CD4-positive, alpha-beta T cell treated with Interleukin-10 for 1 hour (primary cell): ENCODE results near the gene PDZD2.

Source experiments
- DNase-seq: peaks from one replicate; pipeline ENCODE4 v3.0.0-alpha.2; 2020

Gene PDZD2

DNA sequence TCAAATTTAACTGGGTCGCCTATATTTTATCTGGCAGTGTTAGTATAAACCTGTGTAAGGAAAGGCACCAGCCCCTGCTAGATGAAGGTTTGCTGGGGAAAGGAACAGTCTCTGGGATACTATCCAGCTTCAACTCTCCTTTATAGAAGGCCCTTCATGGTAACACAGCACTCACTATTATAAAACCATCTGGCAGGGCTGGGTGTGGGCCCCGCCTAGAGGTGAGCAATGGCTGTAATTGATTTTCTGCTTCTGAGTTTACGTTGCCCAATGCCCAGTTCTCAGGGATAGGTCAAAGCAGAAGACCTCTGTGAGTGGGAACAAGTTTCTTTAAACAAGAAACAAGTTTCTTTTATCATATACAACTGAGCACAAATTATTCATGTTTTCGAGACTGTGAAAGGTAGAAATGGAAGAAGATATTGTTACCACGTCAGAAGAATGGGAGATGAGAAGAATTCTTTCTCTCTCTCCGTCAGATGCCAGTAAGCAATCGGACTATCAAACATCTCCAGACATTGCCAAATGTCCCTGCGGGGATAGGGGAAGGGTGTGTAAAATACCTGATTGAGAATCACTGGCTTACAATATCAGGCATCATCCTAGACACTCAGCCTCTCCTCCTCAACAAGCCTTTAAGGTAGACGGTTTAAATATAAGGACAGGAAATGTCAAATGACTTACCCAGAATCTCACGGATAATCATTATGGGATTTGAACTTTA, 205.9 kb downstream of the PDZD2 start:
- no peak for DNase-seq

GRCh38 chr5:31845361-31845760, 206.4 kb downstream of the PDZD2 start:
- DNase-seq, result no peak

DNA sequence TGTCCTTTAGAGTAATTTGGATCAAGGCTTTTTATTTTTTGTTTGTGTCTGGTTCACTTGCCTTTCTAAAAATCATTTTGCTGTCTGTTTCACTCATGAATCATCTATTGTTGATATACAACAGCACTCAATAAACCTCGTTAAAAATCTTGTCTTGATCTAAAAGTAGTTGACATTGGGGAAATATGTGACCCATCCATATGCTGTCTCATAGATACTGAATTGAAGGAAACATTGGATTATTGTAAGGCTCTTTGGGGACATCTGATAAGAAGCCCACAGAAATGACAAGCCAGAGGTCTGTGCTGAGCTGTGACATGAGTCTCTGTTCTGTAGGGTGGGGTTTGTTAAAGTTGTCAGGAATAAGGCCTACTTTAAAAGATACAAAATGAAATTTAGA, 208.0 kb downstream of the PDZD2 start:
- no peak for DNase-seq

DNA sequence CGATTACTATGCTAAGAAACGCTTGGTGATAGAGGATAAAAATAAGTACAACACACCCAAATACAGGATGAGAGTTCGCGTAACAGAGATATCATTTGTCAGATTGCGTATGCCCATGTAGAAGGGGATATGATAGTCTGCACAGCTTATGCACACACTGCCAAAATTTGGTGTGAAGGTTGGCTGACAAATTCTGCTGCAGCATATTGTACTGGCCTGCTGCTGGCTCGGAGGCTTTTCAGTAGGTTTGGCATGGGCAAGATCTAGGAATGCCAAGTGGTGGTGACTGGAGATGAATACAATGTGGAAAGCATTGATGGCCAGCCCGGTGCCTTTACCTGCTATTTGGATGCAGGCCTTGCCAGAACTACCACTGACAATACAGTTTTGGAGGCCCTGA, 208.4 kb downstream of the PDZD2 start:
- DNase-seq, result no peak

DNA sequence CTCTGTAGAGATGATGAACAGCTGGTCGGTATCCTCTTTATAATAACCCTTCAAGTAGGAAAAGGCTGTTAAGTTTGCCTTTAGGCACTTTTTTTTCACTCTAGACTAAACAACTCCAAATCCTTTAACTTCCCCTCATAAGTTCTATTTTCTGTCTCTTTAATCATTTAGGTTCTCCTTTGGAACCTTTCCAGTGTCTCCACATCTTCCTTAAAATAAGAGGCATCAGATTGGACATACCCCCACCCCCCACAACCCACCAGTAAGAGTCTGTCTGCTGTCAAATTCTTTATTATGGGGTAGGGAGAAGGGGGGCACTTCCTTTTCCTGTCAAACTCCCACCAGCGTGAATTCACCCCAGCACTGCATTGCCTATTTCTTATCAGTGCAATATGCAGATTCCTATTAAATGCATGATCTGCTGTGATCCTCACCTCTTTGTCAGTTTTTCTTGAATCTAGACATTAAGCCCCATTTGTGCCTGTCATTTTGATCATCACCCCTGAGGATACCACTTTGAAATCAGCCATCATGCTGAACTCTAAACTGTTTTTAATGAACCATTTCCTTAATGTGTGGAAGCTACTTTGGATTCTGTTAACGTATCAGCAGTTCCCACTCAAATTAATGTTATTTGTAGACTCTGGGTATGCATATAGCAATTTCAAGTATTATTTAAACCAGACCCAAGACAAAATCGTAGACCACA, 212.2 kb downstream of the PDZD2 start:
- DNase-seq, result no peak

- no peak for DNase-seq
Observed at GRCh38 chr5:31853398-31854135, 214.6 kb downstream of the PDZD2 start.

DNA sequence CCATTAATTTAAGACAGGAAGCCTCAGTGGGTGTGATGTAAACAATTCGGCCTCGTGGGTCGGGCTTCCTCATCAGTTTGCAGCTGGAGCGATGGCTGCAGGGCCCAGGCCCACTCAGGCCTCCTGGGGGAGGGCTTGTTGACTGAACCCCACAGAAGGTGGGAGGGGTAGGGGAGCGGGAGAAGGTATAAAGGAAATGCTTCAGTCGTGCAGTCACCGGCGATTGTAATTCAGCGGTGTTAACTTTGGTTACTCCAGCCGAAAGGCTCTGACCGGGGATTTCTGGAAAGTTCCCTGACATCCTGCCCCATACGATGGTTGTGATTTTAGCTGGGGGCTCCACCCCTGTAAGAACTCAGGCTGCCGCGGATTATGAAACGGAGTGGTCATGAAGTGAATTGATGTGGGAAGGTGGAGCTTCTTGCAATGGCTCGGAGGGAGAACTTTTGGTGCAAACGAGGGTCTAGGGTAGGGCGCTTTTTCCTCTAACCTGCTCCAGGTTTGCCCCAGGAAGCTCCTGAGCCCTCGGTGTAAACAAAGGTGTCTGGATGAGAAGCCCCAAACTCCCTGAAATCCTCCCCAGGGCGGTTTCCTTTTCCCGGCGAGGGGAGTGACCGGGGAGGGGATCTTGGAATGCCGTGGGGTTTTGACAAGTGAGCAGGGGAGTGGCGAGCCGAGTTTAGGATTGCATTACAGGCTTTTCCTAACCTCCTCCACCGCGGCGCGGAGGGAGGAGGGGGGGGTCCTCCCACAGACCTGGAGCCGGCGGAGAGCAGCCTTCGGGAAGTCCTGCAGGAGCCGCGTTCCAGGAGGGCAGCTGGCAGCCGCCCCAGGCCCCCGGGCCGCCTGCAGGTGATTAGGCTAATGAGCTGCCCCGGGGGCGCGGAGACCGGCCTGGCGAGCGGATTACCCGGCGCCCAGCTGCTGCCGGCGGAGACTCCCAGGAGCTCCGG, 215.5 kb downstream of the PDZD2 start:
- no peak for DNase-seq

DNA sequence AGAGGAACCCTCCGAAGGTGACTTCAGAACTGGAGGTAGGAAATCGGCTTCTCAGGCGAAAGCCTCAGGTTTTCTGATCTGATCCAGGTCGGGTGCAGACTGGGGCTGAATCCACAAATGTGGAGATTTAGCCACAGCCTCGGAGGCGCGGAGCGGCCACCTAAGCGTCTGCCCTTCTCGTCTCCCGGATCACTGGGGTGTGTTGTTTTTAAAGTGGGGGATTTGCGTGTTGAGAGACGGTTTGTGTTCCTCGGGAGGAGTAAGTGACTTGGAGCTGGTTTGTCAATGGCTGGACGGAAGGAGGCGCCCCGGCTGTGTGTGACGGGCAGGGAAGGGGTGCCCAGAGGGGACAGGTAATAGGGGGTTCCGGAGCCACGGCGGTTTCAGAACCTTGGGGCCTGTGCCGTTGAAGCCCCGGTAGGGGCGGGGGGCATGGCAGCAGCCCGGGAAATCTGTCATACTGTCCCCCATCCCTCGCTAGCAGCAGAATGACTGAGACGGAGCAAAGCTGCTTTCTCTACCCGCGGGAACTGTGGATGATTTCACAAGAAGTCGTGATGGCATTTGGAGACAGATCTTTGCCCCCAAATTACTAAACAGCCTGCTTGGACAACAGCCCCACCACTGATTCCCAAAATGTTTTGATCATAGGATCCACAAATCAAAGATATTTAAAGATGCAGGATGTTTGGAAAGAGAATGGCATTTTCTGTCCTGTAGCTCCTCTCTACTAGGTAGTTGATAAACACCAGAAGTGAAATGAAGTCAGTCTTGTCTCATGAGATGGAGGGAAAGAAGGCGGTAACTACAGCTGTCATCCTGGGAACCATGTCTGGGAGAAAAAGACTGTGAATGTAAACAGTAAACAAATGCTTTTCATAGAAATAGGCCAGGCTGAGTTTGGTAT, 216.5 kb downstream of the PDZD2 start:
- DNase-seq, result no peak

GRCh38 chr5:31859096-31859495, 220.2 kb downstream of the PDZD2 start:
- DNase-seq, result no peak

- DNase-seq, result no peak
Observed at GRCh38 chr5:31860278-31860677, 221.3 kb downstream of the PDZD2 start.

DNA sequence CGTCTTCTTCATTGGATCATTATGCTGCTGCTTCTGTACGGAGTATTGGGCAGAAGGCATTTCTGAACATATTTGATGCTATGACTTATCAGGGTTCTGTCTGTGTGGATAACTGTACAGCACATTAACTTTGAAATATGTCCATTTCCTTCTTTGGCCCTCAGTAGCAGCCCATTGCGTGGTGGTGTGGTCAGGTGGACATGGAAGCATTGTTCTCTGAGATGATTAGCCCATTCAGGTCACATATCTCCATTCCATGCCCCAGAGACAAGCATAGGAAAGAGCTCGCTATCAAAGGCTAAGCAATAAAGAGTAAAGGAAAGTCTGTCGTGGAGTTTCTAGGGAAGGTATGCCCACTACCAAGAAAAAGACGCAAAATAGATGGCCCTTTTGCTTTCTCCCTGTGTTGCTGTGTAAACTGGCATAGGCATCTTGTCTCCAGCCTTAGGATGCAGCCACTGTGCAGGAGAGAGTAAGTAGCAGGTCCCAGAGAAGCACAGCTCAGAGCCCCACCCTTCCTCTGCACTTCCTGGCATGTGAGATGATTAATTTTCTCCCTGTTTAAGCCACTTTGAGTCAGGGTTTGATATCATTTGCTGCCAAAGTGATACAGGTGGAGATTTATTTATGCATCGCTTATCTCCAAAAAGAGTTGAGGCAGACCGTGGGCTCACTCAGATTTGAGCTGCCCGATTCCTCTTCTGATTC, 221.9 kb downstream of the PDZD2 start:
- no peak for DNase-seq

DNA sequence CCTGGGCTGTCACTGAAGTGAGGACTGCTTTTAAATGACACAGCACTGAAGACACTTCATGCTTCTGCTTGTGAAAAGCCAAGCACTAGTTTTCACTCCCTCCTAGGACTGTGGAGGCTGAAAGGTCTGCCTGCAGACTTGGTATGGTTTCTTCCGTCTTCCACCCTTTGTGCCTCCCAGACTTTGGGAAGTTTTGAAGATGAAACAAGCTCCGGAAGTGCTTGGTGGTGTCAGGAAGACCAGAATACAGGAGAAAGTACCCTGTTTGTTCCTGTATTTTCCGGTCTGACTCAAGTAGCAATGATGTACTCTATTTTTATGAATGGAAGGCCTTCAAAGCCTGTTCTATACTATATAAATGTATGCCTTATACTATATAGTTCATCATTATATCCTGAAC, 222.7 kb downstream of the PDZD2 start:
- DNase-seq, result no peak

DNA sequence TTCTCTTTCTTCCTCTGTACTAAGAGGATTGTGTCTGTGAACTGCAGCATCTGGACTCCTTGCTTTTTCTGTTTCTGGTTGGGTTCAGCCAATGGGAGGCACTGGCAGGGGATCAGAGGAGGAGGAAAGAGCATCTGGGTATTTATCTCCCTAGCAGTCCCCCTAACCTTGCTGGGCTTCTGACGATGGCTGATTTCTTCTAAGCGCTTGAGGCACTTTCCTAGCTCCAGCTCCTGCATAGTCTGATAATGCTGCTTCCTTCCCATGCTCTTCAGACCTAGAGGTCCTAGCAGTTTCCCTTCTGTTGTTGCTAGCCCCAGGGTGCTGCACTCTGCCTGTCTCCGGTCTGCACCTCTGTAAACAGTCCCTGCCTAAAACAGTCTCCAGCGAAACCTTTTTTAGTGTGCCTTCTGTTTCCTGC, 225.1 kb downstream of the PDZD2 start:
- DNase-seq, result no peak

- no peak for DNase-seq
Observed at GRCh38 chr5:31866166-31866565, 227.2 kb downstream of the PDZD2 start.

- DNase-seq, result no peak
Observed at GRCh38 chr5:31867219-31867618, 228.3 kb downstream of the PDZD2 start.

DNA sequence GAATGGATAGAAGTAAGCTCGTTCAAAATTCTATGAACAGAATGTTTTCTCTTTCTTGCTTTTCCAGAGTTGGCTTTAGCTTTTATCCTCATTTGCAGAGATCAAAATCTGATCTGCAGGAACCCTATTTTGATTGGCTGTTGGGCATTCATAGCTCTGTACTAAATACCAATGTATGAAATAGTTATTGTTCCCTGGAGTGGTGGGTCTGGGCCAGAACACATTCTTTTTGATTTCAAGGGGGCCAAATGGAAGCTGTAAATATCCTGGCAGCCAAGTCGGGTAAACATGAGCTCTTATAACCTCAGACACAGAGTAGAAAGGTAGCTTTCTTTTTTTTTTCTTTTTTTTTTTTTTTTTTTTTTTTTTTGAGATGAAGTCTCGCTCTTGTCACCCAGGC, 241.5 kb downstream of the PDZD2 start:
- DNase-seq, result no peak

DNA sequence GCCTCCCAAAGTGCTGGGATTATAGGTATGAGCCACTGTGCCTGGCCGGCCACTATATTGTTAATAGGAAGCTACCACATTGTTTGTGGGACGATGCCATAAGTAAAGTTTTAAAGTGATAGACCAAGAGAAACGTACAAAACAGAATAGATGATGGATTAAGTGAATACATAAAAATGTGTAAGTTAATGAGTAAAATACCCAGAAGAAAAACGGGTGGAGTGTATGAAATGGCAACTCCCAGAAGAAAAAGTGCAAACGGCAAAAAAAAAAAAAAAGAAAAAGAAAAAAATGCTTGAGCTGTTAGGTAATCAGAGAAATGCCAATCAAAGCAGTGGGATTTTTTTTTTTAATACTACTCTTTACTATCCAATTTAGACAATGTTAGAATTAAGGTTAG, 246.0 kb downstream of the PDZD2 start:
- DNase-seq, result no peak

DNA sequence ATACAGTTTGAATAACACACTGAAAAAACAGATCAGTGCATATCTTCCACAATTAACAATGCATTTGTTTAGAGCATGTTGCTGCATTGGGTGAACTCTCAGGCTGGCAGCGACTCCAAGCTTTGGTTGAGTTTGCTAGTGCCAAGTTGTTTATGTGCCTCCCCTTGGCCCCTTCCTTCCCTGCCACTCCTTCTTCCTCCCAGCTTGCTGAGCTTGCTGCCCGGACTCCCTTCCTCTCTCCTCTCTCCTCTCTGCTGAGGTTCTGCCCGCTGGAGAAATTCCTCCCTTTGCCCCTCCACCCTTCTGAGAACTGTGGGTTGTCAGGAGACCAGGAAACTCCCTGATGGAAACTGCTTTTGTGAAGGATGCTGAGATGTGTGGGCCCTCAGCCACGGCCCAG, 247.3 kb downstream of the PDZD2 start:
- no peak for DNase-seq

DNA sequence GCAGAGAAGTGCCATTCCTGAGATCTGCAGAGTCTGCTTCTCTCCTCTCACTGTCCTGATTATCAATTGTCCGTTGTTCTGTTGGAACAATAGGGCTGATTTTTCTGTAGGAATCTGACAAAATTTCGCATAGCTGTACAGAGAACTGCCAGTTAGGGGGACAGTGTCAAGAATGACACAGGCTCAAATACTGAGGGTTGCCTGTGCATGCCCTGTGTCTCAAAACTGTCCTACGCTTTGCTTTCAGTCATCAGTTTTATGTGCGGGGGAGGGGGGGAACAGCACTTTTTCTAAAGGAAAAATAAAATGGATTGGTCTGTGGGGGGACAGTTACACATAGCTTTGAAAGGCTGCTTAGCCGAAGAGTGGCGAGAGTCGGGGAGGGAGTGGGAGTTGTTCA, 248.6 kb downstream of the PDZD2 start:
- no peak for DNase-seq

DNA sequence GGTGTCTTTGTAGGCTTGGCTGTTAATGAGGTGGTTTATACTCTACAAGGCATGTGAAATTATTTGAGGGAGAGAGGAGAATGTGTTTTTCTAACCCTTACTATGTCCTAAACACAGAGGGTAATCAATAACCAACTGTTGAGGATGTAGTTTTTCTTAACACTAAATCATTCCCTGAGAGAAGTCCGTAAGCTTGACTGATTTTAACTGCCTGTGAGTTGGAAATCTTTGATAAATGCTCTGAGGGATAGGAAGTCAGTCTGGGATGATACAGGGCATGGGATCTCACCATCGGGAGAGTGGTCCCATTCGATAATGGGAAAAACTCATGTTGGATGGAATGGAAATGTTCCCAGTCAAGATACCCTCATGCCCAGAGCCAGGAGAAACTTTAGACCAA, 249.6 kb downstream of the PDZD2 start:
- no peak for DNase-seq

DNA sequence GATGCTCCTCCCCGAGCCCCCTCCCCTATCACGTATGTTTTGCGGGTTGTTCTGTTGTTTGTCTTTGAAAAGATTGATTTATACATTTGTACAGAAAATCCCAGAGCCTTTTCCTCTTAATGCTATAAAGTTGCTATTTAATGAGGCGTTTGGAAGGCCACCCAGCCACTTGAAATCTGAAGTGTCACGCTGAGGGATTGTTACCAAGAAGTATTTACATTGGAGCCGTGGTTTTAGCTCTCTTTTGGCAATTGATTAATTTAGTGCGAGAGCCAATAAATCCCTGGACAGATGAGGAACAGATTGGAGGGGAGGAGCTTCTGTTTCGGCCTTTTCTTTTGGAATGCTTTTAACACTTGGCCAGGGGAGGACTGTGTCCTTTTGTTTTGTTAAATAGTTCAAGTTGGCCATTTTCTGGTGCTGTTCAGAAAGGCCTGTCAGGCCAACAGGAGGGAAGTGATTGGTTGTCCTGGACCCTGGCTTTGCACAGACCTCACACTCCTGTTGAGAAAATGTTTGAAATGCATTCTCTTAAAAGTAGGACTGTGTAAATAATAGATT, 250.2 kb downstream of the PDZD2 start:
- no peak for DNase-seq
